ENCODE results near the gene NPC2. TPM values are rescaled to one million over a fixed set of nuclear protein-coding genes. Genes with fewer than 3 reads are reported as not detected.

The NPC2 gene
- total and polyA plus RNA-seq, 7 donors: 28.2 to 42.5 (median 31.6) TPM

GRCh38 chr14:74465335-74465734, 27.8 kb downstream of the NPC2 start:
- no peak for TF ChIP-seq CTCF (IDR thresholded peaks at IDR 0.05)
- H3K36me3 ChIP-seq (ENCODE audit: insufficient read depth in 1 of 2, low read depth in 1 of 2): no peaks in the 10 kb centered on the region

GRCh38 chr14:74464785-74465184, 28.3 kb downstream of the NPC2 start:
- no peaks in the 10 kb centered on the region for H3K36me3 ChIP-seq (ENCODE audit: insufficient read depth in 1 of 2, low read depth in 1 of 2)
- 87 to 97% (median 92%) methylated on average over 3 of the region's 3 CpGs for WGBS, 3 donors

More at GRCh38 chr14:74465335-74465734, 27.8 kb downstream of the NPC2 start:
- no peak overlapping the region for H3K4me3 ChIP-seq
- no peak for DNase-seq
- intact Hi-C loops (cut with DNase I): no loop called here
- ATAC-seq: no peak
- H3K9me3 ChIP-seq: no peaks in the 10 kb centered on the region
- WGBS, 3 donors: 91% methylated on average over 2 of the region's 2 CpGs
- H3K4me1 ChIP-seq: no peaks in the 10 kb centered on the region
- H3K27me3 ChIP-seq (ENCODE audit: insufficient read depth in 3 of 3, low read length in 2 of 3): peaks cover 0 to 2% (median 0%) of the 10 kb centered on the region in 3 donors
- no peak overlapping the region for H3K27ac ChIP-seq

GRCh38 chr14:74463697-74464096, 29.4 kb downstream of the NPC2 start:
- DNase-seq (no peak), ATAC-seq (no peak)
- H3K4me3 ChIP-seq: no peak overlapping the region
- no peak for TF ChIP-seq CTCF (IDR thresholded peaks at IDR 0.05)
- peaks cover 0 to 3% (median 0%) of the 10 kb centered on the region in 3 donors for H3K27me3 ChIP-seq (ENCODE audit: insufficient read depth in 3 of 3, low read length in 2 of 3)
- no peaks in the 10 kb centered on the region for H3K36me3 ChIP-seq (ENCODE audit: insufficient read depth in 1 of 2, low read depth in 1 of 2)
- H3K9me3 ChIP-seq: no peaks in the 10 kb centered on the region
- H3K27ac ChIP-seq: no peak overlapping the region
- intact Hi-C loops (cut with DNase I): no loop called here
- 80 to 82% (median 81%) methylated on average over 5 of the region's 5 CpGs for WGBS, 3 donors
- H3K4me1 ChIP-seq: no peaks in the 10 kb centered on the region

More at GRCh38 chr14:74464785-74465184, 28.3 kb downstream of the NPC2 start:
- H3K4me3 ChIP-seq: no peak overlapping the region
- H3K9me3 ChIP-seq: no peaks in the 10 kb centered on the region
- no peaks in the 10 kb centered on the region for H3K4me1 ChIP-seq
- intact Hi-C loops (cut with DNase I): no loop called here
- no peak for ATAC-seq
- H3K27me3 ChIP-seq (ENCODE audit: insufficient read depth in 3 of 3, low read length in 2 of 3): peaks cover 0 to 3% (median 0%) of the 10 kb centered on the region in 3 donors
- TF ChIP-seq CTCF (IDR thresholded peaks at IDR 0.05): no peak
- no peak for DNase-seq
- H3K27ac ChIP-seq: no peak overlapping the region

- Histone ChIP-seq H3K4me3 (no peak overlapping the region), H3K27ac (no peak overlapping the region), H3K27me3 (ENCODE audit: insufficient read depth in 3 of 3, low read length in 2 of 3) (peaks cover 0 to 3% (median 0%) of the 10 kb centered on the region in 3 donors), H3K4me1 (no peaks in the 10 kb centered on the region), H3K9me3 (no peaks in the 10 kb centered on the region), H3K36me3 (ENCODE audit: insufficient read depth in 1 of 2, low read depth in 1 of 2) (no peaks in the 10 kb centered on the region)
- WGBS, 3 donors: 79 to 93% (median 91%) methylated on average over 3 of the region's 3 CpGs
- intact Hi-C loops (cut with DNase I): no loop called here
- DNase-seq: no peak
- no peak for ATAC-seq
- TF ChIP-seq CTCF (IDR thresholded peaks at IDR 0.05): no peak
Measured at GRCh38 chr14:74462993-74463392, 30.1 kb downstream of the NPC2 start.

GRCh38 chr14:74459976-74460375, 33.1 kb downstream of the NPC2 start:
- ATAC-seq: no peak
- intact Hi-C loops (cut with DNase I): no loop called here
- Histone ChIP-seq H3K9me3 (no peaks in the 10 kb centered on the region), H3K36me3 (ENCODE audit: insufficient read depth in 1 of 2, low read depth in 1 of 2) (no peaks in the 10 kb centered on the region), H3K4me1 (no peaks in the 10 kb centered on the region), H3K27me3 (ENCODE audit: insufficient read depth in 3 of 3, low read length in 2 of 3) (peaks cover 0 to 3% (median 0%) of the 10 kb centered on the region in 3 donors), H3K4me3 (no peak overlapping the region), H3K27ac (no peak overlapping the region)
- WGBS, 3 donors: 58 to 64% (median 60%) methylated on average over 6 of the region's 6 CpGs
- no peak for DNase-seq
- no peak for TF ChIP-seq CTCF (IDR thresholded peaks at IDR 0.05)

All from psoas muscle (tissue), 8 donors.